NAMALWA (cell line): ENCODE data around the gene CARD11.

Source experiments
- DNase-seq: peaks from one replicate; pipeline ENCODE4 v3.0.0-alpha.2; 2015; ENCODE audit warnings: low spot score

Gene CARD11

GRCh38 chr7:3020416-3020815, 23.3 kb downstream of the CARD11 start:
- DNase-seq, result peak; percentile 32

GRCh38 chr7:3019801-3020200, 23.9 kb downstream of the CARD11 start:
- no peak for DNase-seq

GRCh38 chr7:3013975-3014792, 29.5 kb downstream of the CARD11 start:
- DNase-seq, result no peak

- DNase-seq, result no peak
Observed at GRCh38 chr7:3011211-3011852, 32.3 kb downstream of the CARD11 start.

- DNase-seq, result no peak
Observed at GRCh38 chr7:3010161-3010560, 33.5 kb downstream of the CARD11 start.

- no peak for DNase-seq
Observed at GRCh38 chr7:3009086-3009485, 34.6 kb downstream of the CARD11 start.

GRCh38 chr7:3008386-3008785, 35.3 kb downstream of the CARD11 start:
- no peak for DNase-seq

GRCh38 chr7:3007696-3008095, 36.0 kb downstream of the CARD11 start:
- DNase-seq, result no peak

GRCh38 chr7:3005257-3005656, 38.4 kb downstream of the CARD11 start:
- DNase-seq, result no peak

- DNase-seq, result no peak
Observed at GRCh38 chr7:3003936-3004335, 39.7 kb downstream of the CARD11 start.

- no peak for DNase-seq
Observed at GRCh38 chr7:3002631-3003030, 41.0 kb downstream of the CARD11 start.

- no peak for DNase-seq
Observed at GRCh38 chr7:3000566-3000965, 43.1 kb downstream of the CARD11 start.

GRCh38 chr7:2999078-2999500, 44.6 kb downstream of the CARD11 start:
- no peak for DNase-seq

- no peak for DNase-seq
Observed at GRCh38 chr7:2997014-2997413, 46.7 kb downstream of the CARD11 start.

GRCh38 chr7:2996141-2996540, 47.5 kb downstream of the CARD11 start:
- DNase-seq, result no peak

- DNase-seq, result no peak
Observed at GRCh38 chr7:2993868-2994267, 49.8 kb downstream of the CARD11 start.

- no peak for DNase-seq
Observed at GRCh38 chr7:2993396-2993795, 50.3 kb downstream of the CARD11 start.

GRCh38 chr7:2990949-2991470, 52.7 kb downstream of the CARD11 start:
- DNase-seq, result no peak

- DNase-seq, result no peak
Observed at GRCh38 chr7:2986561-2986960, 57.1 kb downstream of the CARD11 start.

GRCh38 chr7:2985866-2986265, 57.8 kb downstream of the CARD11 start:
- DNase-seq, result no peak

GRCh38 chr7:2984091-2984490, 59.6 kb downstream of the CARD11 start:
- no peak for DNase-seq

GRCh38 chr7:2983586-2983985, 60.1 kb downstream of the CARD11 start:
- DNase-seq, result no peak

- no peak for DNase-seq
Observed at GRCh38 chr7:2982831-2983230, 60.8 kb downstream of the CARD11 start.
